Panc1 (cell line): Measurements from ENCODE around the gene GBP7. TPM values are rescaled to one million over a fixed set of nuclear protein-coding genes. Genes with fewer than 3 reads are reported as not detected.

ENCODE experiments used
- ATAC-seq: fragments of 200-7000 bp; cut with Tn5 transposase; 2 replicates; pipeline ENCODE4 v1.9.1; 2020; ENCODE audit warnings: mild to moderate bottlenecking, moderate library complexity
- BruUV-seq: library from RNA; stranded (reverse); fragments of 400-500 nt; replicated peaks from 2 replicates; lab custom pipeline; 2021; lab: Mats Ljungman, UMichigan
- CTCF ChIA-PET: fragments of 300-600 bp; sonication (Branson Sonifier 250); formaldehyde crosslinking; loops from one replicate; lab custom pipeline; 2022; ENCODE audit warnings: antibody characterized with exemption; lab: Charles Lee
- POLR2A ChIA-PET: fragments of 300-600 bp; sonication (Branson Sonifier 250); formaldehyde crosslinking; loops from one replicate; lab custom pipeline; 2022; ENCODE audit warnings: antibody characterized with exemption; lab: Charles Lee
- DNase-seq: peaks from one replicate; pipeline ENCODE4 v3.0.0-alpha.2; 2010; ENCODE audit warnings: low read depth, low spot score
- H3K27ac ChIP-seq: 2 replicates; pipeline ENCODE4 v1.5.1; 2011; ENCODE audit warnings: mild to moderate bottlenecking, low read length, inconsistent platforms
- H3K27me3 ChIP-seq: fragments of 200-500 bp; sonication (Bioruptor generic); 2 replicates; pipeline ENCODE4 v1.6.0; 2014; ENCODE audit warnings: low read length, inconsistent platforms; ENCODE audit not compliant: control insufficient read depth, insufficient read depth
- H3K36me3 ChIP-seq: fragments of 200-500 bp; sonication (Bioruptor generic); 2 replicates; pipeline ENCODE4 v1.5.1; 2014; ENCODE audit warnings: inconsistent platforms, mild to moderate bottlenecking, low read length, moderate library complexity; ENCODE audit not compliant: control insufficient read depth, insufficient read depth
- H3K4me1 ChIP-seq: 2 replicates; pipeline ENCODE4 v1.5.1; 2011; ENCODE audit warnings: inconsistent platforms, mild to moderate bottlenecking, low read length, moderate library complexity; ENCODE audit not compliant: control insufficient read depth, insufficient read depth
- H3K4me3 ChIP-seq, 2 experiments: 2 replicates each; pipeline ENCODE4 v1.5.1; 2011 to 2012; ENCODE audit warnings: low read depth in 2 of 2, low read length in 2 of 2, mild to moderate bottlenecking in 2 of 2, inconsistent platforms in 1 of 2, moderate library complexity in 1 of 2
- H3K9me3 ChIP-seq: fragments of 200-500 bp; sonication (Bioruptor generic); 2 replicates; pipeline ENCODE4 v1.5.1; 2014; ENCODE audit warnings: low read depth, mild to moderate bottlenecking, inconsistent platforms, low read length, moderate library complexity; ENCODE audit not compliant: control insufficient read depth, insufficient read depth
- CTCF ChIP-seq: fragments of 450-650 bp; IDR thresholded peaks from 2 replicates; pipeline ENCODE4 v1.5.1; 2017; ENCODE audit warnings: mild to moderate bottlenecking
- POLR2AphosphoS5 ChIP-seq: IDR thresholded peaks from 2 replicates; pipeline ENCODE4 v1.6.1; 2012; ENCODE audit warnings: mild to moderate bottlenecking, low read depth, low read length, moderate library complexity
- REST ChIP-seq, 2 experiments: IDR thresholded peaks; 2 replicates each; pipeline ENCODE4 v1.6.1; 2011 to 2012; ENCODE audit warnings: low read depth in 2 of 2, control low read depth in 1 of 2, low read length in 1 of 2, mild to moderate bottlenecking in 1 of 2, moderate library complexity in 1 of 2; ENCODE audit not compliant: insufficient read depth in 1 of 2
- SIN3A ChIP-seq: IDR thresholded peaks from 2 replicates; pipeline ENCODE4 v1.6.1; 2012; ENCODE audit warnings: low read depth, mild to moderate bottlenecking, low read length, moderate library complexity, borderline replicate concordance; ENCODE audit not compliant: insufficient read depth
- TCF7L2 ChIP-seq: IDR thresholded peaks from 2 replicates; pipeline ENCODE4 v1.6.1; 2011; ENCODE audit warnings: mild to moderate bottlenecking, low read depth, low read length, inconsistent platforms
- in situ Hi-C: cut with HindIII; loops from 2 replicates; pipeline ENCODE4 v1.10.0; 2016; ENCODE audit warnings: low sequenced_read_pairs, low pct_unique_long_range_greater_than_20kb
- intact Hi-C: fragments of 100-400 bp; cut with micrococcal nuclease; formaldehyde crosslinking; loops from one replicate; pipeline ENCODE4 v1.10.0; 2022; ENCODE audit not compliant: unreplicated experiment
- total RNA-seq: library from RNA; stranded (reverse); gene quantifications from one replicate; pipeline ENCODE4 v1.2.1, GENCODE V29; 2021; ENCODE audit not compliant: unreplicated experiment

Gene GBP7
- total RNA-seq, 1 experiment from 2014 or later, result not detected

GRCh38 chr1:89104687-89105086 is 71.1 kb downstream of the GBP7 start:
- peaks cover 4% of the 10 kb centered on the region for H3K27me3 ChIP-seq
- ChIA-PET CTCF (no interaction called here), POLR2A (no interaction called here)
- DNase-seq (no peak), ATAC-seq (no peak)
- BruUV-seq, result no TSS peak
- no peaks in the 10 kb centered on the region for H3K36me3 ChIP-seq
- TF ChIP-seq POLR2AphosphoS5 (no peak), CTCF (no peak), TCF7L2 (no peak), SIN3A (no peak), REST (IDR thresholded peaks at IDR 0.05; ENCODE audit: insufficient read depth in 1 of 2, low read depth in 2 of 2, low read length in 1 of 2) (no peak)
- in situ Hi-C loops (no loop called here), intact Hi-C loops (no loop called here)
- H3K4me3 ChIP-seq, result no peak overlapping the region
- H3K4me1 ChIP-seq, result no peaks in the 10 kb centered on the region
- no peak overlapping the region for H3K27ac ChIP-seq
- H3K9me3 ChIP-seq, result no peaks in the 10 kb centered on the region

GRCh38 chr1:89104147-89104546 is 71.7 kb downstream of the GBP7 start:
- DNase-seq (no peak), ATAC-seq (no peak)
- H3K36me3 ChIP-seq, result no peaks in the 10 kb centered on the region
- BruUV-seq, result no TSS peak
- H3K27ac ChIP-seq, result no peak overlapping the region
- in situ Hi-C loops, result no loop called here
- CTCF ChIA-PET, result no interaction called here
- H3K27me3 ChIP-seq, result peaks cover 4% of the 10 kb centered on the region
- no peak overlapping the region for H3K4me3 ChIP-seq
- no peaks in the 10 kb centered on the region for H3K4me1 ChIP-seq
- intact Hi-C loops, result no loop called here
- no peak for TF ChIP-seq SIN3A
- TF ChIP-seq POLR2AphosphoS5, result no peak
- TF ChIP-seq REST (IDR thresholded peaks at IDR 0.05; ENCODE audit: insufficient read depth in 1 of 2, low read depth in 2 of 2, low read length in 1 of 2), result no peak
- no peak for TF ChIP-seq CTCF
- TF ChIP-seq TCF7L2, result no peak
- H3K9me3 ChIP-seq, result no peaks in the 10 kb centered on the region
- POLR2A ChIA-PET, result no interaction called here
